Raji (cell line): ENCODE results near the gene THAP5.

Experiments
- POLR2A ChIP-seq: IDR thresholded peaks from 2 replicates; pipeline ENCODE4 v1.6.1; 2011; ENCODE audit warnings: low read depth, low read length, control low read depth; ENCODE audit not compliant: insufficient read depth

THAP5 gene

DNA sequence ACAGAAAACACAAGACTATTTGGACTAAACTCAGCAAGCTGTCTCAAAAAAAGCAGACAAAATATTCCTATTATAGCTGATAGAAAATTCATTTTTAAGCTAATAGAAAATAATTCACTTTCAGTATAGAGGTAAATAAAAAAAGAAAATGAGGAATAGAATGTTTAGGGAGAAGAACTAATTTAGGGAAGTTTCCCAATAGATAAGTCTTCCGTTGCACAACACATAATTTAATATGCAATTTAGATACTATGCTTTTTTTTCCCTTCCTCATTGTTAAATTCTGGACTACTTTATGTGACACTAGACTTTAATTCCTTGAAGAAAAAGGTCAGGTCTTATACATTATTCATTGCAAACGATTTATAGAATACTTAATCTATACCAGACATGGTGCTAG lies 53.9 kb downstream of the THAP5 start:
- no peak for TF ChIP-seq POLR2A

GRCh38 chr7:108515013-108515412 lies 54.5 kb downstream of the THAP5 start:
- no peak for TF ChIP-seq POLR2A
